Measurements from ENCODE around the gene CBARP.

GRCh38 chr19:1199531-1199930 is 38.3 kb downstream of the CBARP start:
- no peak for TF ChIP-seq EZH2 (IDR thresholded peaks at IDR 0.05; ENCODE audit: insufficient read depth, poor library complexity, severe bottlenecking)
- no peak for TF ChIP-seq EZH2phosphoT487 (IDR thresholded peaks at IDR 0.05; ENCODE audit: insufficient read depth, low read depth)

Data from GM23248 (cell line).